ENCODE measurements around the gene PLAGL1.

Gene PLAGL1

DNA sequence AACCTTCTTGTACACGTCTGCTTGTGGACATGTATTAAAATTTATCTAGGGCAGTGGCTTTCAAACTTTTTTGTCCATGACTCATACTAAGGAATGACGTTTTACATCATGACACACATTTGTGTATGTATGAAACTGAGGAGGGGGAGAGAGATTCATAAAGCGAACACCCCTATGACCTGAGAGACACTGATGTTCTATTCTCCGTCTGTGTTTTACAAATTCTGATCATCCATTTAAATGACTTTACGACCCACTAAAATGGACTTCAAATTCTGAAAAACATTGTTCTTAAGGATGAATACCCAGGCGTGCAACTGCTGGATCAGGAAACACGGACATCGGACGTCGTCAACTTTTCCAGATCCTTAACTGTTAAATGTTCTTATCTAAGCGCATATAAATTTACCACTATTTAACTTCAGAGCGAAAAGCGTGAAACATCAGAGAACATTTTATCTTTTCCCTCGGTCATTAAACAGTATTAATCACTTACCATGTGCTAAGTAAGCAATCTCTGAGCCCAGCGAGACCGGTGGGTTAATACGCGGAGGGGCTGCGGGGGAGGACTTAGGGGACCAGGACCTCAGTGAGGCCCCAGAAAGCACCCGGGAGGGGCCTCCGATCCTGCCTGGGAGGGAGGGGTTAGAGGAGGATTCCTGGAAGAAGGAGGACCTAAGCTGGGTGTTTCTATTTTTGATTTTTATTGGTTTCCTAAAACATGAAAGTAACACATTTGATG, 1.2 kb downstream of the PLAGL1 start:
- H3K9me3 ChIP-seq (ENCODE audit: control insufficient read depth, insufficient read depth, low read length), result no peaks in the 10 kb centered on the region
- H3K27me3 ChIP-seq (ENCODE audit: control insufficient read depth, insufficient read depth, low read length), result peaks cover 60% of the 10 kb centered on the region
- H3K4me1 ChIP-seq (ENCODE audit: control insufficient read depth, insufficient read depth, low read length), result no peaks in the 10 kb centered on the region
- no peak overlapping the region for H3K9ac ChIP-seq (ENCODE audit: low read depth, low read length)
- H3K4me3 ChIP-seq (ENCODE audit: low read depth, low read length), result peak overlapping the region; percentile 8
- H3K36me3 ChIP-seq (ENCODE audit: control insufficient read depth, insufficient read depth, low read length), result no peaks in the 10 kb centered on the region

- H3K36me3 ChIP-seq (ENCODE audit: control insufficient read depth, insufficient read depth, low read length), result no peaks in the 10 kb centered on the region
- H3K4me3 ChIP-seq (ENCODE audit: low read depth, low read length), result no peak overlapping the region
- no peaks in the 10 kb centered on the region for H3K9me3 ChIP-seq (ENCODE audit: control insufficient read depth, insufficient read depth, low read length)
- peaks cover 19% of the 10 kb centered on the region for H3K27me3 ChIP-seq (ENCODE audit: control insufficient read depth, insufficient read depth, low read length)
- no peak overlapping the region for H3K9ac ChIP-seq (ENCODE audit: low read depth, low read length)
- no peaks in the 10 kb centered on the region for H3K4me1 ChIP-seq (ENCODE audit: control insufficient read depth, insufficient read depth, low read length)
Observed at GRCh38 chr6:143999406-143999805, 8.7 kb downstream of the PLAGL1 start.

DNA sequence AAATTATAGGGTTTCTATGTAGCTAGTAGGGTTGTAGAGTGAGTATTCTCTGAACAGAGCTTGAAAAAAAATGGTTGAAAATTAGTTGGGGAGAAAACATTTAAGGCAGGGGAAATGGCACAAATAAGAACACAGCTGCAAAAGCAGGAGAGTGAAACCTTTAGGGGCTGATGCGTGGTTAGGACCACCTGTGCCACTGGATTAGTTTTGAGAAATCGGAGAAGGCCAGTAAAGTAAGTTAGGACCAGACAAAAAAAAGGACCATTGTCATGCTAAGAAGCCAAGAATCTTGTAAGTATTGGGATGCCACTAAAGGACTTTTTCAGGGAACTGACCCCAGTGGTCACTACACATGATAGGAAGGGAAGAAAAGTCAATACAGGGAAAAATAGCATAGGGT, 9.4 kb downstream of the PLAGL1 start:
- Histone ChIP-seq H3K36me3 (ENCODE audit: control insufficient read depth, insufficient read depth, low read length) (no peaks in the 10 kb centered on the region), H3K9me3 (ENCODE audit: control insufficient read depth, insufficient read depth, low read length) (no peaks in the 10 kb centered on the region), H3K4me1 (ENCODE audit: control insufficient read depth, insufficient read depth, low read length) (no peaks in the 10 kb centered on the region), H3K27me3 (ENCODE audit: control insufficient read depth, insufficient read depth, low read length) (peaks cover 14% of the 10 kb centered on the region), H3K9ac (ENCODE audit: low read depth, low read length) (no peak overlapping the region), H3K4me3 (ENCODE audit: low read depth, low read length) (no peak overlapping the region)

GRCh38 chr6:143993965-143994646, 14.0 kb downstream of the PLAGL1 start:
- Histone ChIP-seq H3K9me3 (ENCODE audit: control insufficient read depth, insufficient read depth, low read length) (no peaks in the 10 kb centered on the region), H3K4me1 (ENCODE audit: control insufficient read depth, insufficient read depth, low read length) (no peaks in the 10 kb centered on the region), H3K36me3 (ENCODE audit: control insufficient read depth, insufficient read depth, low read length) (no peaks in the 10 kb centered on the region), H3K9ac (ENCODE audit: low read depth, low read length) (no peak overlapping the region), H3K27me3 (ENCODE audit: control insufficient read depth, insufficient read depth, low read length) (peaks cover 31% of the 10 kb centered on the region), H3K4me3 (ENCODE audit: low read depth, low read length) (no peak overlapping the region)

DNA sequence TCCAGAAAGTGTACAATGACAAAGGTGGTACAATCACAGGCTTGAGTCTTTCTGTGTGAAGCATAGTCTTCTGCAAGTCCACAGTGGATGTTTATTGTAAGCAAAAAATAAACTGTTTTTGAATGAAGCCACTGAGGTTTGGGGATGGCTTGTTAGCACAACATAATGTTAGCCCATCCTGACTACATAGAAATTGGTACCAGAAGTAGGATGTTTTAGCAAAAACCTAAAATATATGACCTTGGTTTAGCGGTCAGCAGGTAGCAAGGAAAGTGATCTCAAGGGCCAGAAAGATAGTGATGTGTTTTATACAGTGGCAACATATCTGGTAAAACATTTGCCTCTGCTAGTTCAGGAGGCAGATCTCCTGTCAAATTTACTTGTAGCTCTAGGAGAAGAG, 15.8 kb downstream of the PLAGL1 start:
- no peak overlapping the region for H3K9ac ChIP-seq (ENCODE audit: low read depth, low read length)
- no peaks in the 10 kb centered on the region for H3K9me3 ChIP-seq (ENCODE audit: control insufficient read depth, insufficient read depth, low read length)
- H3K4me1 ChIP-seq (ENCODE audit: control insufficient read depth, insufficient read depth, low read length), result no peaks in the 10 kb centered on the region
- no peak overlapping the region for H3K4me3 ChIP-seq (ENCODE audit: low read depth, low read length)
- H3K27me3 ChIP-seq (ENCODE audit: control insufficient read depth, insufficient read depth, low read length), result peaks cover 46% of the 10 kb centered on the region
- H3K36me3 ChIP-seq (ENCODE audit: control insufficient read depth, insufficient read depth, low read length), result no peaks in the 10 kb centered on the region

- Histone ChIP-seq H3K4me3 (ENCODE audit: low read depth, low read length) (no peak overlapping the region), H3K4me1 (ENCODE audit: control insufficient read depth, insufficient read depth, low read length) (no peaks in the 10 kb centered on the region), H3K9ac (ENCODE audit: low read depth, low read length) (no peak overlapping the region), H3K27me3 (ENCODE audit: control insufficient read depth, insufficient read depth, low read length) (peaks cover 89% of the 10 kb centered on the region), H3K36me3 (ENCODE audit: control insufficient read depth, insufficient read depth, low read length) (no peaks in the 10 kb centered on the region), H3K9me3 (ENCODE audit: control insufficient read depth, insufficient read depth, low read length) (no peaks in the 10 kb centered on the region)
Observed at GRCh38 chr6:143986463-143987065, 21.5 kb downstream of the PLAGL1 start.

DNA sequence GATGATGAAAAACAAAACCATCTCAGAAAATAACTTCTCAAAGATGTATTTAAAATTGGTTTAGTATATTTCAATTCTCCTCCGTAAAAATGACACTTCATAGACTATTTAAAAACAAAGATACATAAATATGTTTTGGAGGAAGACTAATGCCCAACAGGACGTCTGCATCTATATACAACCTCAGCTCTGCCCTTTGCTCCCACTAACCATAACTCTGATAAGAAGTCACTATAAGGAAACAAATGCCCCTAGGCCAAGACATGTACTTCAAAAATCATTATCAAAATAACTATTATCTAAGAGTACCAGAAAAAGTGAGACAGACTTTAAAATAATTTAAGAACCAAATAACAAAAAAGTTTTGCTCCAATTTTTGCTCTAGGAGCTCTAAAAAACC, 23.4 kb downstream of the PLAGL1 start:
- H3K36me3 ChIP-seq (ENCODE audit: control insufficient read depth, insufficient read depth, low read length), result no peaks in the 10 kb centered on the region
- peaks cover 88% of the 10 kb centered on the region for H3K27me3 ChIP-seq (ENCODE audit: control insufficient read depth, insufficient read depth, low read length)

GRCh38 chr6:143982968-143983367, 25.1 kb downstream of the PLAGL1 start:
- no peak overlapping the region for H3K4me3 ChIP-seq (ENCODE audit: low read depth, low read length)
- no peaks in the 10 kb centered on the region for H3K4me1 ChIP-seq (ENCODE audit: control insufficient read depth, insufficient read depth, low read length)
- H3K36me3 ChIP-seq (ENCODE audit: control insufficient read depth, insufficient read depth, low read length), result no peaks in the 10 kb centered on the region
- no peaks in the 10 kb centered on the region for H3K9me3 ChIP-seq (ENCODE audit: control insufficient read depth, insufficient read depth, low read length)
- no peak overlapping the region for H3K9ac ChIP-seq (ENCODE audit: low read depth, low read length)
- H3K27me3 ChIP-seq (ENCODE audit: control insufficient read depth, insufficient read depth, low read length), result peaks cover 81% of the 10 kb centered on the region

More for the DNA sequence above, 23.4 kb downstream of the PLAGL1 start:
- Histone ChIP-seq H3K9ac (ENCODE audit: low read depth, low read length) (no peak overlapping the region), H3K9me3 (ENCODE audit: control insufficient read depth, insufficient read depth, low read length) (no peaks in the 10 kb centered on the region), H3K4me1 (ENCODE audit: control insufficient read depth, insufficient read depth, low read length) (no peaks in the 10 kb centered on the region), H3K4me3 (ENCODE audit: low read depth, low read length) (no peak overlapping the region)

DNA sequence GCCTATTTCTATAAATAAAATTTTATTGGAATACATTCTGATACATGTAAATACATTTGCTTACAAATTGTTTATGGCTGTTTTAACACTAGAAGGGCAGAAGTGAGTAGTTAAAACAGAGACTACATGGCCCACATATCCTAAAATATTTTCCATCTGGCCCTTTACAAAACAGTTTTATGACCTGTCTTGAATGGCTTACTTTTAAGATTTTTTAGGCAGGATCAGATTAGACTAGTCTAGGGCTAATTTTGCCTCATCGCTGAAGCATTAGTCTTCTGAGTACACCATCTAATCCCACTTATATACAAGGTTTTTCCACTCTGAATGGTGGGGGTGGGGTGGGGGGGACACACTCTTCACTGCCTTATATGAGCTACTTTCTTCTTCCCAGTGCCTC, 27.1 kb downstream of the PLAGL1 start:
- Histone ChIP-seq H3K27me3 (ENCODE audit: control insufficient read depth, insufficient read depth, low read length) (peaks cover 74% of the 10 kb centered on the region), H3K4me3 (ENCODE audit: low read depth, low read length) (no peak overlapping the region), H3K36me3 (ENCODE audit: control insufficient read depth, insufficient read depth, low read length) (no peaks in the 10 kb centered on the region), H3K9ac (ENCODE audit: low read depth, low read length) (no peak overlapping the region), H3K9me3 (ENCODE audit: control insufficient read depth, insufficient read depth, low read length) (no peaks in the 10 kb centered on the region), H3K4me1 (ENCODE audit: control insufficient read depth, insufficient read depth, low read length) (peaks cover 4% of the 10 kb centered on the region)

- H3K9me3 ChIP-seq (ENCODE audit: control insufficient read depth, insufficient read depth, low read length), result no peaks in the 10 kb centered on the region
- no peak overlapping the region for H3K4me3 ChIP-seq (ENCODE audit: low read depth, low read length)
- peaks cover 35% of the 10 kb centered on the region for H3K4me1 ChIP-seq (ENCODE audit: control insufficient read depth, insufficient read depth, low read length)
- no peaks in the 10 kb centered on the region for H3K36me3 ChIP-seq (ENCODE audit: control insufficient read depth, insufficient read depth, low read length)
- H3K9ac ChIP-seq (ENCODE audit: low read depth, low read length), result no peak overlapping the region
- peaks cover 67% of the 10 kb centered on the region for H3K27me3 ChIP-seq (ENCODE audit: control insufficient read depth, insufficient read depth, low read length)
Observed at GRCh38 chr6:143976806-143977349, 31.2 kb downstream of the PLAGL1 start.

DNA sequence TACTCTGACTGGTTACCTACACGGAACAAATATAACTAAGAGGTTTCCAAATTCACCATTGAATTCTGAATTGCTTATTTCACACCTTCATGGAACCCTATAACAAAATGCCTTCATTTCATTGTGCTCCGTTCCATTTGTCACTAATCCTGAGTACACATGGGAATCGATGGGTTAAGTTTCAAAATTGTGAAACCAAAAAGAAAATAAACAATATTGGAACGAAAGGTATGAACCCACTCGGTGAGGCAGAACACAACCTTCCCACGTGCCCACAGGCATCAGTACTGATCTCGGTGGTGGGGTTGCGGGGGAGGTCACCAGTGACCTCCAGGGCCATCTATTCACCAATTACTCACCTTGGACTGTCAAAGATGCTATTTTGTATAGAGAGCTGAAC, 34.0 kb downstream of the PLAGL1 start:
- Histone ChIP-seq H3K36me3 (ENCODE audit: control insufficient read depth, insufficient read depth, low read length) (no peaks in the 10 kb centered on the region), H3K27me3 (ENCODE audit: control insufficient read depth, insufficient read depth, low read length) (peaks cover 80% of the 10 kb centered on the region), H3K4me3 (ENCODE audit: low read depth, low read length) (no peak overlapping the region), H3K4me1 (ENCODE audit: control insufficient read depth, insufficient read depth, low read length) (peaks cover 40% of the 10 kb centered on the region), H3K9me3 (ENCODE audit: control insufficient read depth, insufficient read depth, low read length) (no peaks in the 10 kb centered on the region), H3K9ac (ENCODE audit: low read depth, low read length) (no peak overlapping the region)

Data from iPS-15b (cell line).